Endodermal cell (in vitro differentiated cells): Measurements from ENCODE around the gene PHF21B. TPM values are rescaled to one million over a fixed set of nuclear protein-coding genes. Genes with fewer than 3 reads are reported as not detected.

Source experiments
- DNase-seq: peaks from one replicate; pipeline ENCODE4 v3.0.0-alpha.2; 2017
- H3K27ac ChIP-seq: 2 replicates; pipeline ENCODE4 v1.5.1; 2013; ENCODE audit warnings: mild to moderate bottlenecking, low read depth, low read length, moderate library complexity
- H3K27me3 ChIP-seq: 2 replicates; pipeline ENCODE4 v1.6.1; 2013; ENCODE audit warnings: mild to moderate bottlenecking, low read length, moderate library complexity; ENCODE audit not compliant: insufficient read depth, control insufficient read depth, poor library complexity, severe bottlenecking
- H3K36me3 ChIP-seq: 2 replicates; pipeline ENCODE4 v1.7.0; 2013; ENCODE audit warnings: mild to moderate bottlenecking, low read length, moderate library complexity; ENCODE audit not compliant: control insufficient read depth, insufficient read depth
- H3K4me1 ChIP-seq: one replicate; pipeline ENCODE4 v1.7.0; 2013; ENCODE audit warnings: low read length; ENCODE audit not compliant: control insufficient read depth, insufficient read depth
- H3K4me3 ChIP-seq: 2 replicates; pipeline ENCODE4 v1.5.1; 2013; ENCODE audit warnings: mild to moderate bottlenecking, low read length, moderate library complexity
- H3K9ac ChIP-seq: 2 replicates; pipeline ENCODE4 v1.6.1; 2013; ENCODE audit warnings: mild to moderate bottlenecking, low read length, moderate library complexity; ENCODE audit not compliant: poor library complexity, severe bottlenecking; ENCODE audit errors: extremely low read depth
- H3K9me3 ChIP-seq: 2 replicates; pipeline ENCODE4 v1.6.1; 2013; ENCODE audit warnings: mild to moderate bottlenecking, low read length, moderate library complexity; ENCODE audit not compliant: control insufficient read depth
- H3K27ac Mint-ChIP-seq: 2 replicates; pipeline ENCODE4 v1.8.0; 2020; ENCODE audit warnings: mixed read lengths
- H3K27me3 Mint-ChIP-seq: 2 replicates; pipeline ENCODE4 v1.8.0; 2021; ENCODE audit warnings: mild to moderate bottlenecking, mixed read lengths; ENCODE audit not compliant: insufficient read depth
- H3K36me3 Mint-ChIP-seq: 2 replicates; pipeline ENCODE4 v1.8.0; 2020; ENCODE audit warnings: low read depth, mixed read lengths
- H3K4me1 Mint-ChIP-seq: 2 replicates; pipeline ENCODE4 v1.8.0; 2020; ENCODE audit warnings: mixed read lengths
- H3K4me3 Mint-ChIP-seq: 2 replicates; pipeline ENCODE4 v1.8.0; 2020; ENCODE audit warnings: mild to moderate bottlenecking, moderate library complexity, mixed read lengths
- H3K9me3 Mint-ChIP-seq: 2 replicates; pipeline ENCODE4 v1.8.0; 2020; ENCODE audit warnings: mild to moderate bottlenecking, mixed read lengths
- WGBS, 2 experiments: methylation state at CpG; one replicate each; pipeline versions ENCODE4 v1.1.5 to v1.1.7; 2013; ENCODE audit warnings: missing lambda C conversion rate in 2 of 2, mixed read lengths in 1 of 2; ENCODE audit not compliant: insufficient coverage in 1 of 2, insufficient read length in 1 of 2; 5-methylcytosine and 5-hydroxymethylcytosine counted together
- total RNA-seq, 2 donors: library from RNA; stranded (reverse); fragmentation: NEBNext Ultra II Directional in 1 of 2; extraction: Animal tissue kit (Norgen Biotek cat#: 25700) in 1 of 2; gene quantifications; 2 replicates in 1 of 2; 3 replicates in 1 of 2; pipeline ENCODE4 v1.2.1, GENCODE V29; 2021
- TF ChIP-seq, protein P1 (sequence below): fragments of 200-600 bp; sonication (generic); conservative IDR thresholded peaks from 2 replicates; pipeline ENCODE4 v1.5.0; 2021; ENCODE audit warnings: antibody characterized with exemption, mild to moderate bottlenecking

The PHF21B gene
- total RNA-seq, 2 donors from 2014 or later, result 57.5 to 69.2 TPM

DNA sequence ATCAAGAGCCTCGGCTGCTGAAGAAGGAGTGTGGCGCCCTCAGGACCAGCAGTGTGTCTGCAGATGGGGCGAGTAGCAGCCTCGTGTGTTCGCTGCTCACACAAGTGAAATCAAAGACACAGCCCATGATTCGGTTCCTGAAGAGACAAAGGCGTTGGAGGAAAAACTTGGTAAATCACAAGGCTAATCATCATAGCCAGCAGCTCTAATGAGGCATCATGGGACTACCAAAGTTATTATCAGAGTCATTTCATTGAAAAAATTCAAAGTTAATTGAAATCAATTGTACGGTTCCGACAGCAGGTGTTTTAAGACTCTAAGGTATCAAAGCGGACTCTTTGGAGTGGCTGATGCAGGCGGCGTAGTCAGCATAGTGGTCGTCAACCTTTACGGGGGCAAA lies 9.5 kb downstream of the PHF21B start:
- peaks cover 66% of the 10 kb centered on the region for H3K36me3 Mint-ChIP-seq
- Histone ChIP-seq H3K9ac (no peak overlapping the region), H3K27ac (no peak overlapping the region), H3K9me3 (peaks cover 3% of the 10 kb centered on the region), H3K4me3 (no peak overlapping the region), H3K4me1 (peaks cover 13% of the 10 kb centered on the region), H3K27me3 (no peaks in the 10 kb centered on the region), H3K36me3 (peaks cover 72% of the 10 kb centered on the region)
- no peaks in the 10 kb centered on the region for H3K9me3 Mint-ChIP-seq
- no peak for DNase-seq
- H3K4me3 Mint-ChIP-seq, result no peak overlapping the region
- peak overlapping the region; percentile 44 for H3K27ac Mint-ChIP-seq
- peaks cover 27% of the 10 kb centered on the region for H3K4me1 Mint-ChIP-seq
- 96 to 99% methylated on average over 14 of the region's 14 CpGs for WGBS, 2 experiments
- TF ChIP-seq, protein P1, sequence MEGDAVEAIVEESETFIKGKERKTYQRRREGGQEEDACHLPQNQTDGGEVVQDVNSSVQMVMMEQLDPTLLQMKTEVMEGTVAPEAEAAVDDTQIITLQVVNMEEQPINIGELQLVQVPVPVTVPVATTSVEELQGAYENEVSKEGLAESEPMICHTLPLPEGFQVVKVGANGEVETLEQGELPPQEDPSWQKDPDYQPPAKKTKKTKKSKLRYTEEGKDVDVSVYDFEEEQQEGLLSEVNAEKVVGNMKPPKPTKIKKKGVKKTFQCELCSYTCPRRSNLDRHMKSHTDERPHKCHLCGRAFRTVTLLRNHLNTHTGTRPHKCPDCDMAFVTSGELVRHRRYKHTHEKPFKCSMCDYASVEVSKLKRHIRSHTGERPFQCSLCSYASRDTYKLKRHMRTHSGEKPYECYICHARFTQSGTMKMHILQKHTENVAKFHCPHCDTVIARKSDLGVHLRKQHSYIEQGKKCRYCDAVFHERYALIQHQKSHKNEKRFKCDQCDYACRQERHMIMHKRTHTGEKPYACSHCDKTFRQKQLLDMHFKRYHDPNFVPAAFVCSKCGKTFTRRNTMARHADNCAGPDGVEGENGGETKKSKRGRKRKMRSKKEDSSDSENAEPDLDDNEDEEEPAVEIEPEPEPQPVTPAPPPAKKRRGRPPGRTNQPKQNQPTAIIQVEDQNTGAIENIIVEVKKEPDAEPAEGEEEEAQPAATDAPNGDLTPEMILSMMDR, result no peak
- no peaks in the 10 kb centered on the region for H3K27me3 Mint-ChIP-seq

DNA sequence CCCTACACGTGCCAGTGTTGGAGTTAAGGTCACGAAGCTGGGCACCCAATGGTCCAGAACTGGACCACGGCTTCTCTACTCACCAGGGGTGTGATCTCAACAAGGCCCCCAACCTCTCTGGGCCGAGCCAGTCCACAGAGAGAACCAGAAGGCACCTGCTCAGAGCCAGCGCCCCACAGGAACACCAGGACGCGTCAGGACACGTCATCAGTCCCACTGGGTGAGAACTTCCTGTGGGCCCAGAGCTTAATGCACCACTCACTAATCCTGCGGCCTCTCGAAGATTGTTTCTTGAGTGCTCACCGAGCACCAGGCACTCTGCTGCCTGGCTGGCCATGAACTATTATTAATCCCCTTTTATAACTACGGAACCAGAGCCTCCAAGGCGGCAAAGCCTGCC lies 10.1 kb downstream of the PHF21B start:
- H3K27me3 Mint-ChIP-seq, result no peaks in the 10 kb centered on the region
- H3K27ac ChIP-seq, result peak overlapping the region; percentile 36
- H3K4me3 ChIP-seq, result no peak overlapping the region
- peaks cover 17% of the 10 kb centered on the region for H3K4me1 ChIP-seq
- H3K27ac Mint-ChIP-seq, result peak overlapping the region; percentile 44
- H3K9ac ChIP-seq, result no peak overlapping the region
- no peaks in the 10 kb centered on the region for H3K9me3 Mint-ChIP-seq
- H3K4me1 Mint-ChIP-seq, result peaks cover 27% of the 10 kb centered on the region
- peaks cover 61% of the 10 kb centered on the region for H3K36me3 Mint-ChIP-seq
- peaks cover 69% of the 10 kb centered on the region for H3K36me3 ChIP-seq
- peaks cover 3% of the 10 kb centered on the region for H3K9me3 ChIP-seq
- DNase-seq, result no peak
- WGBS, 2 experiments, result 91 to 92% methylated on average over 11 to 13 of the region's 13 CpGs
- TF ChIP-seq, protein P1, result no peak
- H3K27me3 ChIP-seq, result no peaks in the 10 kb centered on the region
- H3K4me3 Mint-ChIP-seq, result no peak overlapping the region

DNA sequence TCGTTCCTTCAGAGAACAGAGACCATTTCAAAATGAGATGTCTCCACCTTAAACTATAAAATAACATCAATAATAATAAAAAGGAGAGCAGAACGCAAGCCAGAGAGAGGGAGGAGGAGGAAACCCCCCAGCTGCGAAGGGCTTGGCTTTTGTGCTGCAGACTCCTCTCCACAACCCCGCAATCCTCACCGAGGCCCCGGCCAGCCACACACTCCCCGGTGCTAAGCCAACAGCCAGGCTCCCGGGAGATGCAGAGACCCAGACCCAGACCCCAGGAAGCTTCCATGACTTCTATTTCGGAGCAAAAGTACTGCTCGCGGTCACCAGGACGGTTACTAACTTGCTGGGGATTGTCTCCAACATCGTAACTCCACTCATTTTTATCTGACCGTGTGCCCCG lies 10.6 kb downstream of the PHF21B start:
- peaks cover 65% of the 10 kb centered on the region for H3K36me3 ChIP-seq
- H3K4me3 Mint-ChIP-seq, result no peak overlapping the region
- H3K27ac Mint-ChIP-seq, result peak overlapping the region; percentile 44
- WGBS, 2 experiments, result 95 to 99% methylated on average over 13 to 15 of the region's 15 CpGs
- TF ChIP-seq, protein P1, result no peak
- H3K9me3 Mint-ChIP-seq, result no peaks in the 10 kb centered on the region
- no peaks in the 10 kb centered on the region for H3K27me3 ChIP-seq
- no peak for DNase-seq
- H3K36me3 Mint-ChIP-seq, result peaks cover 58% of the 10 kb centered on the region
- H3K4me3 ChIP-seq, result no peak overlapping the region
- no peak overlapping the region for H3K9ac ChIP-seq
- peaks cover 1% of the 10 kb centered on the region for H3K9me3 ChIP-seq
- no peak overlapping the region for H3K27ac ChIP-seq
- H3K4me1 Mint-ChIP-seq, result peaks cover 31% of the 10 kb centered on the region
- peaks cover 16% of the 10 kb centered on the region for H3K4me1 ChIP-seq
- H3K27me3 Mint-ChIP-seq, result no peaks in the 10 kb centered on the region
